Measurements from ENCODE around the gene SLC12A8. TPM values are rescaled to one million over a fixed set of nuclear protein-coding genes. Genes with fewer than 3 reads are reported as not detected.

Gene SLC12A8
- total and polyA plus RNA-seq, 2 donors from 2014 or later = 5.4 to 29.1 TPM

- Histone ChIP-seq H3K27ac (ENCODE audit: low read depth in 2 of 2, low read length in 2 of 2) (no peak overlapping the region), H3K9me3 (ENCODE audit: control insufficient read depth in 2 of 3, insufficient read depth in 1 of 3, low read length in 3 of 3) (no peaks in the 10 kb centered on the region), H3K36me3 (ENCODE audit: control insufficient read depth in 2 of 3, insufficient read depth in 3 of 3, low read length in 3 of 3) (no peaks in the 10 kb centered on the region), H3K4me1 (ENCODE audit: control insufficient read depth in 2 of 3, insufficient read depth in 2 of 3, low read depth in 1 of 3, low read length in 3 of 3) (no peaks in the 10 kb centered on the region), H3K27me3 (ENCODE audit: control insufficient read depth, insufficient read depth, low read length) (no peaks in the 10 kb centered on the region), H3K4me3 (ENCODE audit: low read length in 3 of 3) (no peak overlapping the region), H3K9ac (ENCODE audit: low read length in 3 of 3) (no peak overlapping the region)
- TF ChIP-seq, protein P1, sequence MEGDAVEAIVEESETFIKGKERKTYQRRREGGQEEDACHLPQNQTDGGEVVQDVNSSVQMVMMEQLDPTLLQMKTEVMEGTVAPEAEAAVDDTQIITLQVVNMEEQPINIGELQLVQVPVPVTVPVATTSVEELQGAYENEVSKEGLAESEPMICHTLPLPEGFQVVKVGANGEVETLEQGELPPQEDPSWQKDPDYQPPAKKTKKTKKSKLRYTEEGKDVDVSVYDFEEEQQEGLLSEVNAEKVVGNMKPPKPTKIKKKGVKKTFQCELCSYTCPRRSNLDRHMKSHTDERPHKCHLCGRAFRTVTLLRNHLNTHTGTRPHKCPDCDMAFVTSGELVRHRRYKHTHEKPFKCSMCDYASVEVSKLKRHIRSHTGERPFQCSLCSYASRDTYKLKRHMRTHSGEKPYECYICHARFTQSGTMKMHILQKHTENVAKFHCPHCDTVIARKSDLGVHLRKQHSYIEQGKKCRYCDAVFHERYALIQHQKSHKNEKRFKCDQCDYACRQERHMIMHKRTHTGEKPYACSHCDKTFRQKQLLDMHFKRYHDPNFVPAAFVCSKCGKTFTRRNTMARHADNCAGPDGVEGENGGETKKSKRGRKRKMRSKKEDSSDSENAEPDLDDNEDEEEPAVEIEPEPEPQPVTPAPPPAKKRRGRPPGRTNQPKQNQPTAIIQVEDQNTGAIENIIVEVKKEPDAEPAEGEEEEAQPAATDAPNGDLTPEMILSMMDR (IDR thresholded peaks at IDR 0.05; ENCODE audit: borderline replicate concordance, extremely low read depth, insufficient read depth) = no peak
- intact Hi-C loops (cut with DNase I) = no loop called here
- no peak for FAIRE-seq
- no peak for DNase-seq
Measured at GRCh38 chr3:125250973-125251372, 38.4 kb upstream of the SLC12A8 start.

GRCh38 chr3:125246237-125246636 lies 33.7 kb upstream of the SLC12A8 start:
- H3K36me3 ChIP-seq (ENCODE audit: control insufficient read depth in 2 of 3, insufficient read depth in 3 of 3, low read length in 3 of 3) = no peaks in the 10 kb centered on the region
- no peak for FAIRE-seq
- no peak overlapping the region for H3K4me3 ChIP-seq (ENCODE audit: low read length in 3 of 3)

GRCh38 chr3:125245521-125245920 lies 33.0 kb upstream of the SLC12A8 start:
- intact Hi-C loops (cut with DNase I) = no loop called here
- Histone ChIP-seq H3K27ac (ENCODE audit: low read depth in 2 of 2, low read length in 2 of 2) (no peak overlapping the region), H3K4me3 (ENCODE audit: low read length in 3 of 3) (no peak overlapping the region), H3K27me3 (ENCODE audit: control insufficient read depth, insufficient read depth, low read length) (no peaks in the 10 kb centered on the region), H3K9ac (ENCODE audit: low read length in 3 of 3) (no peak overlapping the region), H3K36me3 (ENCODE audit: control insufficient read depth in 2 of 3, insufficient read depth in 3 of 3, low read length in 3 of 3) (no peaks in the 10 kb centered on the region), H3K9me3 (ENCODE audit: control insufficient read depth in 2 of 3, insufficient read depth in 1 of 3, low read length in 3 of 3) (no peaks in the 10 kb centered on the region), H3K4me1 (ENCODE audit: control insufficient read depth in 2 of 3, insufficient read depth in 2 of 3, low read depth in 1 of 3, low read length in 3 of 3) (no peaks in the 10 kb centered on the region)
- DNase-seq = no peak
- FAIRE-seq = no peak
- TF ChIP-seq, protein P1 (IDR thresholded peaks at IDR 0.05; ENCODE audit: borderline replicate concordance, extremely low read depth, insufficient read depth) = no peak

More at GRCh38 chr3:125246237-125246636, 33.7 kb upstream of the SLC12A8 start:
- Histone ChIP-seq H3K27me3 (ENCODE audit: control insufficient read depth, insufficient read depth, low read length) (no peaks in the 10 kb centered on the region), H3K27ac (ENCODE audit: low read depth in 2 of 2, low read length in 2 of 2) (no peak overlapping the region), H3K9ac (ENCODE audit: low read length in 3 of 3) (no peak overlapping the region), H3K4me1 (ENCODE audit: control insufficient read depth in 2 of 3, insufficient read depth in 2 of 3, low read depth in 1 of 3, low read length in 3 of 3) (no peaks in the 10 kb centered on the region), H3K9me3 (ENCODE audit: control insufficient read depth in 2 of 3, insufficient read depth in 1 of 3, low read length in 3 of 3) (no peaks in the 10 kb centered on the region)
- intact Hi-C loops (cut with DNase I) = no loop called here
- TF ChIP-seq, protein P1 (IDR thresholded peaks at IDR 0.05; ENCODE audit: borderline replicate concordance, extremely low read depth, insufficient read depth) = no peak
- no peak for DNase-seq

DNA sequence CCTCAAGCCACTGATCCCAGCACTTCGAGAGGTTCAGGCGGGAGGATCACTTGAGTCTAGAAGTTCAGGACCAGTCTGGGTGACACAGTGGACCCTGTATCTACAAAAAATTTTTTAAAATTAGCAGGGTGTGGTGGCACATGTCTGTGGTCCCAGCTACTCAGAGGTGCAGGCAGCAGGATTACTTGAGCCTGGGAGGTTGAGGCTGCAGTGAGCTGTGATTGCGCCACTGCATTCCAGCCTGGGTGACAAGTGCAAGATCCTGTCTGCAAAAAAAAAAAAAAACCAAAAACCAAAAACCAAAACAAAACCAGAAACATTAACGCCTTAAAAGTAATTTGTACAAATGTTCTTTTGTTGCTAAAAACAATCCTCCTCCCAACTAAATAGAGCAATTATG lies 27.9 kb upstream of the SLC12A8 start:
- Histone ChIP-seq H3K36me3 (ENCODE audit: control insufficient read depth in 2 of 3, insufficient read depth in 3 of 3, low read length in 3 of 3) (peaks cover 0 to 2% (median 0%) of the 10 kb centered on the region in 3 donors), H3K4me3 (ENCODE audit: low read length in 3 of 3) (no peak overlapping the region), H3K9me3 (ENCODE audit: control insufficient read depth in 2 of 3, insufficient read depth in 1 of 3, low read length in 3 of 3) (no peaks in the 10 kb centered on the region), H3K9ac (ENCODE audit: low read length in 3 of 3) (no peak overlapping the region), H3K27ac (ENCODE audit: low read depth in 2 of 2, low read length in 2 of 2) (no peak overlapping the region), H3K4me1 (ENCODE audit: control insufficient read depth in 2 of 3, insufficient read depth in 2 of 3, low read depth in 1 of 3, low read length in 3 of 3) (no peaks in the 10 kb centered on the region), H3K27me3 (ENCODE audit: control insufficient read depth, insufficient read depth, low read length) (no peaks in the 10 kb centered on the region)
- TF ChIP-seq, protein P1 (IDR thresholded peaks at IDR 0.05; ENCODE audit: borderline replicate concordance, extremely low read depth, insufficient read depth) = no peak
- DNase-seq (no peak), FAIRE-seq (no peak)
- intact Hi-C loops (cut with DNase I) = no loop called here

All from kidney (tissue), 14 donors.